PC-9 (cell line): ENCODE results near the gene MAT1A. TPM values are rescaled to one million over a fixed set of nuclear protein-coding genes. Genes with fewer than 3 reads are reported as not detected.

Experiments
- BruUV-seq: library from RNA; stranded (reverse); fragments of 400-500 nt; replicated peaks from 2 replicates; lab custom pipeline; 2021; lab: Mats Ljungman, UMichigan
- CTCF ChIA-PET: fragments of 300-600 bp; sonication (Branson Sonifier 250); formaldehyde crosslinking; loops from one replicate; lab custom pipeline; 2022; ENCODE audit warnings: antibody characterized with exemption; lab: Charles Lee
- POLR2A ChIA-PET: fragments of 300-600 bp; sonication (Branson Sonifier 250); formaldehyde crosslinking; loops from one replicate; lab custom pipeline; 2022; ENCODE audit warnings: antibody characterized with exemption; ENCODE audit not compliant: unreplicated experiment; lab: Charles Lee
- DNase-seq, 2 experiments: peaks; one replicate each; pipeline versions ENCODE4 v3.0.0 to v3.0.0-alpha.2; 2015 to 2022; ENCODE audit warnings: mixed read lengths in 1 of 2
- H2AFZ ChIP-seq: fragments of 200-600 bp; sonication (generic); 2 replicates; pipeline ENCODE4 v1.8.1; 2017; ENCODE audit warnings: antibody characterized with exemption
- H3F3A ChIP-seq: fragments of 200-600 bp; sonication (generic); 2 replicates; pipeline ENCODE4 v1.8.1; 2017; ENCODE audit warnings: antibody characterized with exemption, mild to moderate bottlenecking, low read depth; ENCODE audit not compliant: insufficient read depth
- H3K27ac ChIP-seq: fragments of 200-600 bp; sonication (generic); 2 replicates; pipeline ENCODE4 v1.6.1; 2016; ENCODE audit warnings: mixed run types
- H3K27me3 ChIP-seq: fragments of 200-600 bp; sonication (generic); 2 replicates; pipeline ENCODE4 v1.6.1; 2016; ENCODE audit warnings: low read depth, mixed run types; ENCODE audit not compliant: insufficient read depth
- H3K36me3 ChIP-seq: fragments of 200-600 bp; sonication (generic); 2 replicates; pipeline ENCODE4 v1.6.1; 2016; ENCODE audit warnings: low read depth, mixed run types
- H3K4me1 ChIP-seq: fragments of 200-600 bp; sonication (generic); replicated peaks from 2 replicates; pipeline ENCODE4 v1.6.1; 2016; ENCODE audit warnings: mixed run types; ENCODE audit not compliant: insufficient read depth
- H3K4me2 ChIP-seq: fragments of 200-600 bp; sonication (generic); 2 replicates; pipeline ENCODE4 v1.6.1; 2017; ENCODE audit warnings: mixed run types
- H3K4me3 ChIP-seq: fragments of 200-600 bp; sonication (generic); 2 replicates; pipeline ENCODE4 v1.6.1; 2016; ENCODE audit warnings: mixed run types
- H3K79me2 ChIP-seq: fragments of 200-600 bp; sonication (generic); 2 replicates; pipeline ENCODE4 v1.6.1; 2017; ENCODE audit warnings: low read depth, mixed run types
- H3K9me2 ChIP-seq: fragments of 200-600 bp; sonication (generic); 2 replicates; pipeline ENCODE4 v1.8.1; 2017; ENCODE audit warnings: mild to moderate bottlenecking; ENCODE audit not compliant: insufficient read depth
- H3K9me3 ChIP-seq: fragments of 200-600 bp; sonication (generic); 2 replicates; pipeline ENCODE4 v1.8.1; 2016; ENCODE audit warnings: low read depth; ENCODE audit not compliant: insufficient read depth
- H4K20me1 ChIP-seq: fragments of 200-600 bp; sonication (generic); 2 replicates; pipeline ENCODE4 v1.8.1; 2017; ENCODE audit not compliant: insufficient read depth
- EZH2 ChIP-seq: fragments of 200-600 bp; sonication (generic); IDR thresholded peaks from 2 replicates; pipeline ENCODE4 v1.8.0; 2017; ENCODE audit warnings: antibody characterized with exemption, low read depth
- intact Hi-C: fragments of 100-400 bp; cut with micrococcal nuclease; formaldehyde crosslinking; loops from one replicate; pipeline ENCODE4 v1.10.0; 2022; ENCODE audit not compliant: unreplicated experiment
- total RNA-seq: library from RNA; stranded (reverse); gene quantifications from 2 replicates; pipeline ENCODE4 v1.2.3, GENCODE V29; 2021
- TF ChIP-seq, protein P1 (sequence below): fragments of 200-600 bp; sonication (generic); conservative IDR thresholded peaks from 2 replicates; pipeline ENCODE4 v1.6.1; 2017; ENCODE audit warnings: mixed run types, antibody characterized with exemption, mild to moderate bottlenecking, moderate library complexity

The MAT1A gene
- total RNA-seq, 1 experiment from 2014 or later = not detected

DNA sequence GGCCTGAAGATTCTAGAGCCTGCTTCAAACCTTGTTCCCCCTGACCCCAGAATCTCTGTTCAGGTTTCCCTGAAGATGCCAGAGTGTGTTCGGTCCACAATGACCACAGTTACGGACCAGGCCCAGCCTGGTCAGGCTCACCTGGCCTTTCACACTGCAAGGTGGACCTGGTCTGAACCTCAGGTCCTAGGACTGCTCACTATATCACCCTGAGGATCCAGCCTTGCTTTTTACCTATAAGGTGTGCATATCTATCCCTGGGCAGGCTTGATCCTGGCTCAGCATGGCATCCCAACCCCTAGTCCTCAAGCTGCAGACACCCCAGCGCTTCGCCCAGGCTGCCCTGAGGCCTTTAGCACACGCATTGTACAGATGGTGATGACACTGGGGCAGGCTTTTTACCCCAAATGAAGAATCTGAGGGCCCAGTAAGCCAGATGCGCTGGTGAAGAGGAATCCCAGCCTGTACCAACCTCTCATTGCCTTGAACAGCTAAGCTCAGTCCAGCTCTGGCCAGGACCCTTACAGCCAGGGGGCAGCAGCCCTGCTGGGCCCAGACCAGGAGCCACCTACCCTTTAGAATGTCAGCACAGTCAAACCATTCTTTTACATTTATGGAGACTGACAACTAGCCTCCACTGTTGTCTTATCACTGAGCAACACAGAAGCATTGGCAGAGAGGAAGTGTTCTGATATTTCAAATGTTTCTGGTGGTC, 28.0 kb downstream of the MAT1A start:
- H3K36me3 ChIP-seq = no peaks in the 10 kb centered on the region
- H3K4me3 ChIP-seq = no peak overlapping the region
- ChIA-PET POLR2A (no interaction called here), CTCF (interaction anchor here (0.7 to 0.9 kb wide), 3 partner anchors 118 to 173 kb away, joined by 3 to 10 read pairs (median 5); no protein-coding TSS in a partner anchor)
- BruUV-seq = no TSS peak
- no peak overlapping the region for H3K27ac ChIP-seq
- no peaks in the 10 kb centered on the region for H3K9me3 ChIP-seq
- no peak overlapping the region for H3K4me2 ChIP-seq
- no peaks in the 10 kb centered on the region for H3F3A ChIP-seq
- TF ChIP-seq, protein P1, sequence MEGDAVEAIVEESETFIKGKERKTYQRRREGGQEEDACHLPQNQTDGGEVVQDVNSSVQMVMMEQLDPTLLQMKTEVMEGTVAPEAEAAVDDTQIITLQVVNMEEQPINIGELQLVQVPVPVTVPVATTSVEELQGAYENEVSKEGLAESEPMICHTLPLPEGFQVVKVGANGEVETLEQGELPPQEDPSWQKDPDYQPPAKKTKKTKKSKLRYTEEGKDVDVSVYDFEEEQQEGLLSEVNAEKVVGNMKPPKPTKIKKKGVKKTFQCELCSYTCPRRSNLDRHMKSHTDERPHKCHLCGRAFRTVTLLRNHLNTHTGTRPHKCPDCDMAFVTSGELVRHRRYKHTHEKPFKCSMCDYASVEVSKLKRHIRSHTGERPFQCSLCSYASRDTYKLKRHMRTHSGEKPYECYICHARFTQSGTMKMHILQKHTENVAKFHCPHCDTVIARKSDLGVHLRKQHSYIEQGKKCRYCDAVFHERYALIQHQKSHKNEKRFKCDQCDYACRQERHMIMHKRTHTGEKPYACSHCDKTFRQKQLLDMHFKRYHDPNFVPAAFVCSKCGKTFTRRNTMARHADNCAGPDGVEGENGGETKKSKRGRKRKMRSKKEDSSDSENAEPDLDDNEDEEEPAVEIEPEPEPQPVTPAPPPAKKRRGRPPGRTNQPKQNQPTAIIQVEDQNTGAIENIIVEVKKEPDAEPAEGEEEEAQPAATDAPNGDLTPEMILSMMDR = 0 out of 2 replicates have a peak, but pooled peaks have one; percentile 14
- TF ChIP-seq EZH2 = no peak
- no peaks in the 10 kb centered on the region for H3K79me2 ChIP-seq
- intact Hi-C loops = loop anchor here (5.0 to 10.0 kb wide), 3 partner anchors 121 to 697 kb away; partner anchors contain the start of gene SFTPA2
- no peaks in the 10 kb centered on the region for H3K4me1 ChIP-seq
- H3K9me2 ChIP-seq = no peaks in the 10 kb centered on the region
- DNase-seq = no peak
- no peaks in the 10 kb centered on the region; the same call in 1 of the 2 replicates for H3K27me3 ChIP-seq
- no peak overlapping the region for H2AFZ ChIP-seq
- H4K20me1 ChIP-seq = no peaks in the 10 kb centered on the region

DNA sequence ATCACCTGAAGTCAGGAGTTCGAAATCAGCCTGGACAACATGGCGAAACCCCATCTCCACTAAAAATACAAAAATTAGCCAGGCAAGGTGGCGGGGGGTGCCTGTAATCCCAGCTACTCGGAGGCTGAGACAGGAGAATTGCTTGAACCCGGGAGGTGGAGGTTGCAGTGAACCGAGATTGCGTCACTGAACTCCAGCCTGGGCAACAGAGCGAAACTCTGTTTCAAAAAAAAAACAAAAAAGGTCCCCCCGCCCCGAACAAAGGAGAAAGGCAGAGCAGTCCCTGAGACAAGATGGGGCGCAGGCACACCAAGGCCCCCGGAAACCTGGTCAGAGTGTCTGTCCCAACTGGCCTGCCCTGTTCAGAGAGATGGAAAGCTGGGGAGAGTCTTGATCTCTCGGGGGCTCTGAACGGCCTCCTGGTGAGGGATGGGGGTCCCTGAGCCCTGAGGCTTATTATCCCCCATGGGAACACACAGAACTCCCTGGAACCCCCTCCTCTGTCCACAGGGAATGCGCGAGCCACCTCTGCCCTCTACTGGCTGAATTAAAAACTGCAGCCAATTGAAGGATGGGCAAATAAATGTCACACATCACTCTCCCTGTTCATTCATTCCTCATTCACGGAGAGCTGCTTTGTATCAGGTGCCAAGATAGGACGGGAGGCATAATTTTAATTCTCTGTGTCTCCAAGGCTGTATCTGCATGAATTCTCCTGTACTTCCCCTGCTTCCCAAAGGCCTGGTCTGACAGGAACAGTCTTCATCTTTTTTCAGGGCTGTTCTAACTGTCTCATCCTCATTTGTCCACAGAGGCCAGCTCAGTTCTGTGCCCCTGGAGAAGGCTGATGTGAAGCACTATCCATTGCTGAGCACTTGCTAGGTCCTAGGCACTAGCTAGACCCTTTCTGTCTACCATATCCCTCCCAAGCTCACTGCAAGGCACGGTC, 28.9 kb downstream of the MAT1A start:
- Histone ChIP-seq H4K20me1 (no peaks in the 10 kb centered on the region), H3K36me3 (no peaks in the 10 kb centered on the region), H3K9me3 (no peaks in the 10 kb centered on the region), H3K4me2 (no peak overlapping the region), H3K27ac (no peak overlapping the region), H3K27me3 (no peaks in the 10 kb centered on the region; the same call in 1 of the 2 replicates), H3F3A (no peaks in the 10 kb centered on the region), H3K4me1 (no peaks in the 10 kb centered on the region), H3K79me2 (no peaks in the 10 kb centered on the region), H3K9me2 (no peaks in the 10 kb centered on the region), H2AFZ (no peak overlapping the region), H3K4me3 (no peak overlapping the region)
- intact Hi-C loops = loop anchor here (5.0 to 10.0 kb wide), 3 partner anchors 122 to 696 kb away; partner anchors contain the start of gene SFTPA2
- ChIA-PET CTCF (interaction anchor here (0.7 to 0.9 kb wide), 3 partner anchors 117 to 172 kb away, joined by 3 to 10 read pairs (median 5); no protein-coding TSS in a partner anchor), POLR2A (no interaction called here)
- BruUV-seq = no TSS peak
- DNase-seq = peak in 1 of 2 experiments; percentile 45
- TF ChIP-seq EZH2 = no peak
- TF ChIP-seq, protein P1 = peak; percentile 98

DNA sequence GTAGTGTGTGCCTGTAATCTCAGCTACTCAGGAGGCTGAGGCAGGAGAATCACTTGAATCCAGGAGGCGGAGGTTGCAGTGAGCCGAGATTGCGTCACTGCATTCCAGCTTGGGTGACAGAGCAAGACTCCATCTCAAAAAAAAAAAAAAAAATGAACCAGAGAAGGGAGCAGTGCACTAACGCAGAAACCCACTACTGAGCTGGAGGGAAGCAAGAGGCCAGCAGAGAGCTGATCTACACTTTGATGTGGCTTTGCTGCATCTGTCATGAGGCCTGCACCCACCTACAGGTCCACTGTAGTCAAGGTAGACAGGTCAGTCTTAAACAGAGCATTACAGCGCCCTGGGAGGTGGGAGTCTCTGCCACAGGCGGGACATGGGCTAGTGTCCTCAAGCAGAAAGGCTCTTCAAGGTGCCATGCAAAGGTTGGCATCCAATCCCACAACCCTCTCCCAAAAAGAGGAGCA, 30.0 kb downstream of the MAT1A start:
- H3K27ac ChIP-seq = no peak overlapping the region
- intact Hi-C loops = no loop called here
- H2AFZ ChIP-seq = no peak overlapping the region
- no peaks in the 10 kb centered on the region for H3K36me3 ChIP-seq
- CTCF ChIA-PET = no interaction called here
- POLR2A ChIA-PET = no interaction called here
- no peak for DNase-seq
- H3K9me2 ChIP-seq = no peaks in the 10 kb centered on the region
- no peaks in the 10 kb centered on the region for H3K9me3 ChIP-seq
- TF ChIP-seq EZH2 = no peak
- TF ChIP-seq, protein P1 = no peak
- H4K20me1 ChIP-seq = no peaks in the 10 kb centered on the region
- no peaks in the 10 kb centered on the region for H3K4me1 ChIP-seq
- H3K79me2 ChIP-seq = no peaks in the 10 kb centered on the region
- H3K4me2 ChIP-seq = no peak overlapping the region
- no peak overlapping the region for H3K4me3 ChIP-seq
- BruUV-seq = no TSS peak
- H3K27me3 ChIP-seq = no peaks in the 10 kb centered on the region; the same call in 1 of the 2 replicates
- no peaks in the 10 kb centered on the region for H3F3A ChIP-seq
